Measurements from ENCODE around the gene TTBK1.

DNA sequence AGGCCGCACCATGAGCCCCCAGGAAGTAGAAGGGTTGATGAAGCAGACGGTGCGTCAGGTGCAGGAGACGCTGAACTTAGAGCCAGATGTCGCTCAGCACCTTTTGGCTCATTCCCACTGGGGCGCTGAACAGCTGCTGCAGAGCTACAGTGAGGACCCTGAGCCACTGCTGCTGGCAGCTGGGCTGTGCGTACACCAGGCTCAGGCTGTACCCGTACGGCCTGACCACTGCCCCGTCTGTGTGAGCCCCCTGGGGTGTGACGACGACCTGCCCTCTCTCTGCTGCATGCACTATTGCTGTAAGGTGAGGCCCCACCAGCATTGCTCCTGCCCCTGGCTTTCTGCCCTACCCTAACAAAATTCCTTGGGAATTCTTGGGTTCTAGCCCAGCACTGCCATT, 27.1 kb upstream of the TTBK1 start:
- TF ChIP-seq GATA1 (IDR thresholded peaks at IDR 0.05; ENCODE audit: low read depth, low read length) (no peak), POLR2A (IDR thresholded peaks at IDR 0.05; ENCODE audit: low read length) (no peak)
